GM19023 (cell line): ENCODE data around the gene MMP15.

Source experiments
- ATAC-seq: cut with Tn5 transposase; IDR thresholded peaks from one replicate; pipeline ENCODE4 v1.9.1; 2021; ENCODE audit warnings: mild to moderate bottlenecking, moderate library complexity; ENCODE audit not compliant: unreplicated experiment

Gene MMP15

GRCh38 chr16:58018803-58019202 lies 6.8 kb upstream of the MMP15 start:
- no peak for ATAC-seq

GRCh38 chr16:58019866-58020538 lies 5.6 kb upstream of the MMP15 start:
- no peak for ATAC-seq

- ATAC-seq: no peak
These were observed 4.7 kb upstream of the MMP15 start for GRCh38 chr16:58020628-58021521.

GRCh38 chr16:58021661-58022551 lies 3.6 kb upstream of the MMP15 start:
- ATAC-seq: no peak

GRCh38 chr16:58022601-58023371 lies 2.8 kb upstream of the MMP15 start:
- no peak for ATAC-seq

- no peak for ATAC-seq
These were observed 836 bp upstream of the MMP15 start for GRCh38 chr16:58024486-58025350.

GRCh38 chr16:58026139-58026704 lies 668 bp downstream of the MMP15 start:
- ATAC-seq: no peak

- ATAC-seq: no peak
These were observed 1.2 kb downstream of the MMP15 start for GRCh38 chr16:58026705-58027160.

- no peak for ATAC-seq
These were observed 1.8 kb downstream of the MMP15 start for GRCh38 chr16:58027161-58027915.

GRCh38 chr16:58027916-58028455 lies 2.4 kb downstream of the MMP15 start:
- no peak for ATAC-seq

GRCh38 chr16:58028541-58029070 lies 3.1 kb downstream of the MMP15 start:
- no peak for ATAC-seq

- ATAC-seq: no peak
These were observed 3.9 kb downstream of the MMP15 start for GRCh38 chr16:58029410-58029809.

GRCh38 chr16:58030136-58030840 lies 4.7 kb downstream of the MMP15 start:
- no peak for ATAC-seq

GRCh38 chr16:58031016-58031800 lies 5.7 kb downstream of the MMP15 start:
- ATAC-seq: no peak

GRCh38 chr16:58032710-58033293 lies 7.2 kb downstream of the MMP15 start:
- no peak for ATAC-seq

GRCh38 chr16:58034128-58034685 lies 8.7 kb downstream of the MMP15 start:
- no peak for ATAC-seq
